ENCODE data around the gene TXNDC15. TPM values are rescaled to one million over a fixed set of nuclear protein-coding genes. Genes with fewer than 3 reads are reported as not detected.
A peak's percentile ranks its signal among the peaks of the same experiment; 100 is the strongest.
"Not testable (repeated sequence)": the region's sequence is repeated elsewhere in the genome, so short reads cannot be mapped to it uniquely, and the experiment has no call there.

TXNDC15 gene
- total RNA-seq, 1 experiment from 2014 or later: 145 TPM

GRCh38 chr5:134864707-134865106, 9.5 kb upstream of the TXNDC15 start:
- in situ Hi-C loops (cut with HindIII; ENCODE audit: low pct_unique_long_range_greater_than_20kb, low sequenced_read_pairs): no loop called here
- DNase-seq (ENCODE audit: low read depth): no peak

- in situ Hi-C loops (cut with HindIII; ENCODE audit: low pct_unique_long_range_greater_than_20kb, low sequenced_read_pairs): no loop called here
- DNase-seq (ENCODE audit: low read depth): peak; percentile 12
These were observed 677 bp upstream of the TXNDC15 start for GRCh38 chr5:134873494-134873893.

DNA sequence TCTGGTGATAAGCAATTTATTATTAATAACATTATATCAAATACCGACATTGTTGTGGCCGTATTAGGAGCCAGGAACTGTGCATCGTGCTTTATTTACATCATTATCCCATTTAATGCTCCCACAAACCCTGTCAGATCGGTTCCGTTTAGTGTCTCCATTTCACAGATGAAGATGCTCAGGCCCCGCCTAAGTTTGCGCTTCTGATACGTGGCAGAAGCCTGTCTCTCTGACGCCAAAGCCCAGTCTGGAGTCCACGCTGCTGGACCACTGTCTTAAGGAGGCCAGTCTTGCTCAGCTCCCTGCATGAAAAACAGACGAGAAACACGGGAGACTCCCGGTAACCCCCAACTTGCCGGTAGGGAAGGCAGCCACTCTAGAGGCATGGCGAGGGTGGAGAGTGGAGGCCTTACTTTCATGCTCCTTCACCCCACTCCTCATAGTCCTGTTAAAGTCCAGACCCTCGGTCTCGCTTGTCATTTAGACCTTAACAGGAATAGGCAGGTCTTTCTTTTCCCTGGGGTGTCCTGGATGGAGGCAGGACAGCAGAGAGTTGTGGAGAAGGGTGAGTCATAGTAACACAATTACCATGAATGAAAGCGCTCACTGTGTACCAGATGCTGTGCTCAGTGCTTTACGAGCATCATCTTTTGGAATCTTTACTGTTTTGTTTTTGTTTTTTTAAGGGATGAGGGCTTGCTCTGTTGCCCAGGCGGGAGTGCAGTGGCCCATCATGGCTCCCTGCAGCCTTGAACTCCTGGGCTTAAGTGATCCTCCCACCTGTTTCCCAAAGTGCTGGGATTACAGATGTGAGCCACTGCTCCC, 872 bp downstream of the TXNDC15 start:
- in situ Hi-C loops (cut with HindIII; ENCODE audit: low pct_unique_long_range_greater_than_20kb, low sequenced_read_pairs): no loop called here
- peak; percentile 48 for DNase-seq (ENCODE audit: low read depth)

DNA sequence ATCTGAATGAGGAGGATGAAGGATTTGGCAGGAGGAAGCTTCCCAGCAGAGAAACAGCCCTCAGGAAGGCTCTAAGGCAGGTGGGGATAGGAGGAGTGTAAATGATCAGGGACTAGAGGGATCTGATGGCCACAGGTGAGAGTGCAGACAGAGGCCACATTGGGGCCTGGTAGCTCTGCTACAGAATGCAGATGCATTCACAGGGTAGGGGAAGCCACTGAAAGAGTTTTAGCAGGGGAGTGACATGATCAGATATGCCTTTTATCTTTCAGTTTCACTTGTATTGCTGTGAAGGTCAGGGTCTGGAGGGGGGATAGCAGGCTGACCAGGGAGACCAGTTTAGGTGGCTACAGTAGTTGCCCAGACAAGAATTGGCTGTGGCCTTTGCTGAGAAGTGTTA, 3.0 kb downstream of the TXNDC15 start:
- in situ Hi-C loops (cut with HindIII; ENCODE audit: low pct_unique_long_range_greater_than_20kb, low sequenced_read_pairs): no loop called here
- DNase-seq (ENCODE audit: low read depth): no peak

- DNase-seq (ENCODE audit: low read depth): no peak
- in situ Hi-C loops (cut with HindIII; ENCODE audit: low pct_unique_long_range_greater_than_20kb, low sequenced_read_pairs): no loop called here
These were observed 4.2 kb downstream of the TXNDC15 start for GRCh38 chr5:134878403-134878802.

DNA sequence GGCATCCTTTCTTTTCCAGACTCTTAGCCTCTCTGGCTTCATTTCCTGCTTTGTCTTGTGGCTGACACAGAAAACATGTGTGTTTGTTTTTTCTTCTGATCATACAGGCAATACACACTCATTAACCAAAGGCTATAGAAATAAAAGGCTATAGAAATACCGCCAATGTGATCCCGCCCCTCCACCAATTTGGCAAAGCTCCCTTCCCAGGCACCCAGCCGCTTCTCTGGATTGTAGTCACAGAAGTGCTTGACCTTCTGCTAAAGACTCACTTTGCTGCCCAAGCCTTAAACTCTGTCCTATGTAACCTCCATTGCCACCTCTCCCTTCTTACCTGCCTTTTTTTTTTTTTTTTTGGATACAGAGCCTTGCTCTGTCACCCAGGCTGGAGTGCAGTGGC, 5.3 kb downstream of the TXNDC15 start:
- in situ Hi-C loops (cut with HindIII; ENCODE audit: low pct_unique_long_range_greater_than_20kb, low sequenced_read_pairs): no loop called here
- no peak for DNase-seq (ENCODE audit: low read depth)

- DNase-seq (ENCODE audit: low read depth); in situ Hi-C loops (cut with HindIII; ENCODE audit: low pct_unique_long_range_greater_than_20kb, low sequenced_read_pairs): not testable (repeated sequence)
These were observed 6.8 kb downstream of the TXNDC15 start for GRCh38 chr5:134880937-134881336.

GRCh38 chr5:134881711-134882110, 7.5 kb downstream of the TXNDC15 start:
- in situ Hi-C loops (cut with HindIII; ENCODE audit: low pct_unique_long_range_greater_than_20kb, low sequenced_read_pairs); DNase-seq (ENCODE audit: low read depth): not testable (repeated sequence)

DNA sequence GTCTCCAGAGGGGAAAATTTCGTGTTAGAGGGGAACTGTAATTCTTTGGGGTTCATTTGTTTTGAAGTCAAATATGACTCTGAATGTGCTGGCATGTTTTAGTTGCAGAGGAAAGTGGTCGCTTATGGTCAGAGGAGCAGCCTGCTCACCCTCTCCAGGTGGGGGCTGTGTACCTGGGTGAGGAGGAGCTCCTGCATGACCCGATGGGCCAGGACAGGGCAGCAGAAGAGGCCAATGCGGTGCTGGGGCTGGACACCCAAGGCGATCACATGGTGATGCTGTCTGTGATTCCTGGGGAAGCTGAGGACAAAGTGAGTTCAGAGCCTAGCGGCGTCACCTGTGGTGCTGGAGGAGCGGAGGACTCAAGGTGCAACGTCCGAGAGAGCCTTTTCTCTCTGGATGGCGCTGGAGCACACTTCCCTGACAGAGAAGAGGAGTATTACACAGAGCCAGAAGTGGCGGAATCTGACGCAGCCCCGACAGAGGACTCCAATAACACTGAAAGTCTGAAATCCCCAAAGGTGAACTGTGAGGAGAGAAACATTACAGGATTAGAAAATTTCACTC, 13.5 kb downstream of the TXNDC15 start:
- no peak for DNase-seq (ENCODE audit: low read depth)
- in situ Hi-C loops (cut with HindIII; ENCODE audit: low pct_unique_long_range_greater_than_20kb, low sequenced_read_pairs): no loop called here

GRCh38 chr5:134889335-134889734, 15.2 kb downstream of the TXNDC15 start:
- DNase-seq (ENCODE audit: low read depth): no peak
- in situ Hi-C loops (cut with HindIII; ENCODE audit: low pct_unique_long_range_greater_than_20kb, low sequenced_read_pairs): no loop called here

- in situ Hi-C loops (cut with HindIII; ENCODE audit: low pct_unique_long_range_greater_than_20kb, low sequenced_read_pairs): no loop called here
These were observed 17.3 kb downstream of the TXNDC15 start for GRCh38 chr5:134891473-134891872.

DNA sequence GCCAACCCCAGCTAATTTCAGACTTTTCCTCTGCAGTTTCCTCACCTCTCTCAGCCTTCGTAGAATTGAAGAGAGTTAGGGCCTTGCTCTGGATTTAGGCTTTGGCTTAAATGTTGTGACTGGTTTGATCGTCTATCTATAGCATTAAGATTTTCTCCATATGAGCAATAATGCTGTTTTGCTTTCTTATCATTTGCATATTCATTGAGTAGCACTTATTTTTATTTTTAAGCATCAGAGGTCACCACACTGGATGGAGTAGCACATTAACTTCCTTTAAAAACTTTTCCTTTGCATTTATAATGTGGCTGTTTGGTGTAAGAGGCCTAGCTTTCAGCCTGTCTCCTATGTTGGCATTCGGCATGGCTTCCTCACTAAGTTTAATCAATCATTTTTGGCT, 18.1 kb downstream of the TXNDC15 start:
- in situ Hi-C loops (cut with HindIII; ENCODE audit: low pct_unique_long_range_greater_than_20kb, low sequenced_read_pairs): no loop called here
- DNase-seq (ENCODE audit: low read depth): no peak

More at GRCh38 chr5:134891473-134891872, 17.3 kb downstream of the TXNDC15 start:
- no peak for DNase-seq (ENCODE audit: low read depth)

DNA sequence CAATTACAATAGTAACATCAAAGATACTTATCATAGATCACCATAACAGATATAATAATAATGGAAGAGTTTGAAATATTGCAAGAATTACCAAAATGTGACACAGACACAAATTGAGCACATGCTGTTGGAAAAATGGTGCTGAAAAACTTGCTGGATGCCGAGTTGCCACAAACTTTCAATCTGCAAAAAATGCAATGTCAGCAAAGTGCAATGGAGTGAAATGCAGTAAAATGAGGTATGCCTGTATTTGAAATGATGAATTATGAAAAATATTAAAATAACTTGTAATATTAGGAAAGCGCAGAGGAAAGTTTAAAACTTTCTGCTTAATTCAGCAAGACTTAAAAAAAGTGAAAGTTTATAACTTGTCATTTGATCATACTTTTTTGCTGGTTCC, 18.8 kb downstream of the TXNDC15 start:
- no peak for DNase-seq (ENCODE audit: low read depth)
- in situ Hi-C loops (cut with HindIII; ENCODE audit: low pct_unique_long_range_greater_than_20kb, low sequenced_read_pairs): no loop called here

GRCh38 chr5:134893748-134894505, 19.8 kb downstream of the TXNDC15 start:
- in situ Hi-C loops (cut with HindIII; ENCODE audit: low pct_unique_long_range_greater_than_20kb, low sequenced_read_pairs): no loop called here
- DNase-seq (ENCODE audit: low read depth): no peak

GRCh38 chr5:134902071-134902801, 28.1 kb downstream of the TXNDC15 start:
- DNase-seq (ENCODE audit: low read depth): no peak
- in situ Hi-C loops (cut with HindIII; ENCODE audit: low pct_unique_long_range_greater_than_20kb, low sequenced_read_pairs): no loop called here

- DNase-seq (ENCODE audit: low read depth): peak; percentile 93
- in situ Hi-C loops (cut with HindIII; ENCODE audit: low pct_unique_long_range_greater_than_20kb, low sequenced_read_pairs): no loop called here
These were observed 30.6 kb downstream of the TXNDC15 start, which contains the start of gene PCBD2 for GRCh38 chr5:134904610-134905245. Gene PCBD2 (plus strand): TSS chr5:134905131. CDS start chr5:134905140, 9 bp downstream.

- peak; percentile 71 for DNase-seq (ENCODE audit: low read depth)
- in situ Hi-C loops (cut with HindIII; ENCODE audit: low pct_unique_long_range_greater_than_20kb, low sequenced_read_pairs): no loop called here
These were observed 31.2 kb downstream of the TXNDC15 start for GRCh38 chr5:134905246-134905996.
